Measurements from ENCODE around the gene PCSK2. TPM values are rescaled to one million over a fixed set of nuclear protein-coding genes. Genes with fewer than 3 reads are reported as not detected.

PCSK2 gene
- polyA plus RNA-seq, 1 donor from 2014 or later: 27.9 TPM

GRCh38 chr20:17197041-17197440 lies 29.8 kb upstream of the PCSK2 start:
- H3K4me2 ChIP-seq (ENCODE audit: low read length): no peak overlapping the region
- H3K27ac ChIP-seq (ENCODE audit: low read length): no peak overlapping the region
- H3K27me3 ChIP-seq (ENCODE audit: insufficient read depth, low read depth, low read length): no peaks in the 10 kb centered on the region
- no peaks in the 10 kb centered on the region for H3K9me2 ChIP-seq (ENCODE audit: insufficient read depth, low read length)
- no peak overlapping the region for H3K9ac ChIP-seq (ENCODE audit: low read length)
- H3K79me2 ChIP-seq (replicated peaks; ENCODE audit: insufficient read depth, low read length): no peaks in the 10 kb centered on the region
- no peak for TF ChIP-seq EZH2 (IDR thresholded peaks at IDR 0.05; ENCODE audit: borderline replicate concordance, insufficient read depth, low read length, poor library complexity, severe bottlenecking)
- no peak for TF ChIP-seq TAF1 (IDR thresholded peaks at IDR 0.05; ENCODE audit: low read depth)
- TF ChIP-seq EP300 (conservative IDR thresholded peaks at IDR 0.05; ENCODE audit: poor library complexity, severe bottlenecking): no peak
- no peak for TF ChIP-seq RAD21 (conservative IDR thresholded peaks at IDR 0.05)
- TF ChIP-seq REST (IDR thresholded peaks at IDR 0.05; ENCODE audit: borderline replicate concordance): no peak
- TF ChIP-seq POLR2AphosphoS5 (IDR thresholded peaks at IDR 0.05): no peak
- TF ChIP-seq CTCF (IDR thresholded peaks at IDR 0.05; ENCODE audit: poor library complexity, severe bottlenecking): no peak
- TF ChIP-seq MXI1 (conservative IDR thresholded peaks at IDR 0.05; ENCODE audit: poor library complexity, severe bottlenecking): no peak
- TF ChIP-seq SMC3 (conservative IDR thresholded peaks at IDR 0.05; ENCODE audit: poor library complexity): no peak
- H3F3A ChIP-seq (ENCODE audit: insufficient read depth, low read length, poor library complexity, severe bottlenecking): no peaks in the 10 kb centered on the region
- H4K20me1 ChIP-seq (ENCODE audit: insufficient read depth): no peaks in the 10 kb centered on the region
- no peaks in the 10 kb centered on the region for H3K36me3 ChIP-seq (ENCODE audit: insufficient read depth, low read length)
- no peak overlapping the region for H3K4me3 ChIP-seq (ENCODE audit: low read length)
- no peaks in the 10 kb centered on the region for H3K9me3 ChIP-seq (ENCODE audit: low read length)
- H2AFZ ChIP-seq (ENCODE audit: low read depth, low read length): no peak overlapping the region

- Histone ChIP-seq H3K79me2 (replicated peaks; ENCODE audit: insufficient read depth, low read length) (no peaks in the 10 kb centered on the region), H3F3A (ENCODE audit: insufficient read depth, low read length, poor library complexity, severe bottlenecking) (no peaks in the 10 kb centered on the region), H3K27me3 (ENCODE audit: insufficient read depth, low read depth, low read length) (no peaks in the 10 kb centered on the region), H3K9ac (ENCODE audit: low read length) (no peak overlapping the region), H3K9me2 (ENCODE audit: insufficient read depth, low read length) (no peaks in the 10 kb centered on the region), H4K20me1 (ENCODE audit: insufficient read depth) (no peaks in the 10 kb centered on the region), H3K9me3 (ENCODE audit: low read length) (no peaks in the 10 kb centered on the region), H2AFZ (ENCODE audit: low read depth, low read length) (no peak overlapping the region), H3K27ac (ENCODE audit: low read length) (no peak overlapping the region), H3K36me3 (ENCODE audit: insufficient read depth, low read length) (no peaks in the 10 kb centered on the region), H3K4me3 (ENCODE audit: low read length) (no peak overlapping the region), H3K4me2 (ENCODE audit: low read length) (no peak overlapping the region)
- no peak for TF ChIP-seq EP300 (conservative IDR thresholded peaks at IDR 0.05; ENCODE audit: poor library complexity, severe bottlenecking)
- no peak for TF ChIP-seq POLR2AphosphoS5 (IDR thresholded peaks at IDR 0.05)
- no peak for TF ChIP-seq MXI1 (conservative IDR thresholded peaks at IDR 0.05; ENCODE audit: poor library complexity, severe bottlenecking)
Measured at GRCh38 chr20:17202030-17202429, 24.8 kb upstream of the PCSK2 start.

GRCh38 chr20:17202673-17203072 lies 24.2 kb upstream of the PCSK2 start:
- H3K9me3 ChIP-seq (ENCODE audit: low read length): no peaks in the 10 kb centered on the region
- no peak overlapping the region for H2AFZ ChIP-seq (ENCODE audit: low read depth, low read length)
- H3K4me3 ChIP-seq (ENCODE audit: low read length): no peak overlapping the region
- no peaks in the 10 kb centered on the region for H3K79me2 ChIP-seq (replicated peaks; ENCODE audit: insufficient read depth, low read length)
- no peaks in the 10 kb centered on the region for H3K36me3 ChIP-seq (ENCODE audit: insufficient read depth, low read length)
- H3F3A ChIP-seq (ENCODE audit: insufficient read depth, low read length, poor library complexity, severe bottlenecking): no peaks in the 10 kb centered on the region
- TF ChIP-seq CTCF (IDR thresholded peaks at IDR 0.05; ENCODE audit: poor library complexity, severe bottlenecking) (no peak), SMC3 (conservative IDR thresholded peaks at IDR 0.05; ENCODE audit: poor library complexity) (no peak), EP300 (conservative IDR thresholded peaks at IDR 0.05; ENCODE audit: poor library complexity, severe bottlenecking) (no peak), RAD21 (conservative IDR thresholded peaks at IDR 0.05) (no peak), POLR2AphosphoS5 (IDR thresholded peaks at IDR 0.05) (no peak)
- no peaks in the 10 kb centered on the region for H3K27me3 ChIP-seq (ENCODE audit: insufficient read depth, low read depth, low read length)
- H3K9me2 ChIP-seq (ENCODE audit: insufficient read depth, low read length): no peaks in the 10 kb centered on the region
- no peak overlapping the region for H3K4me2 ChIP-seq (ENCODE audit: low read length)
- H3K27ac ChIP-seq (ENCODE audit: low read length): no peak overlapping the region
- no peak overlapping the region for H3K9ac ChIP-seq (ENCODE audit: low read length)
- H4K20me1 ChIP-seq (ENCODE audit: insufficient read depth): no peaks in the 10 kb centered on the region
